H9 (cell line): Measurements from ENCODE around the gene GRID1. TPM values are rescaled to one million over a fixed set of nuclear protein-coding genes. Genes with fewer than 3 reads are reported as not detected.

Experiments used
- DNase-seq: peaks from one replicate; pipeline ENCODE4 v3.0.0-alpha.2; 2017
- H2AFZ ChIP-seq: one replicate; pipeline ENCODE4 v1.6.1; 2013; ENCODE audit warnings: mild to moderate bottlenecking, low read length, control low read depth, moderate library complexity
- H2AK5ac ChIP-seq: 2 replicates; pipeline ENCODE4 v1.6.1; 2013; ENCODE audit warnings: low read length, control low read depth, mixed read lengths; ENCODE audit not compliant: insufficient read length
- H2BK120ac ChIP-seq: one replicate; pipeline ENCODE4 v1.6.1; 2013; ENCODE audit warnings: low read depth, mild to moderate bottlenecking, low read length, control low read depth, inconsistent platforms; ENCODE audit not compliant: poor library complexity, severe bottlenecking
- H2BK12ac ChIP-seq: 2 replicates; pipeline ENCODE4 v1.6.1; 2013; ENCODE audit warnings: low read length, control low read depth, mixed read lengths, low read depth; ENCODE audit not compliant: insufficient read length
- H2BK15ac ChIP-seq: 2 replicates; pipeline ENCODE4 v1.6.1; 2013; ENCODE audit warnings: low read depth, low read length, control low read depth
- H2BK20ac ChIP-seq: one replicate; pipeline ENCODE4 v1.6.1; 2013; ENCODE audit warnings: low read depth, mild to moderate bottlenecking, low read length, control low read depth, inconsistent platforms; ENCODE audit not compliant: poor library complexity, severe bottlenecking
- H2BK5ac ChIP-seq: 2 replicates; pipeline ENCODE4 v1.6.1; 2013; ENCODE audit warnings: low read length, control low read depth, mixed read lengths; ENCODE audit not compliant: insufficient read length
- H3K14ac ChIP-seq: 2 replicates; pipeline ENCODE4 v1.6.1; 2013; ENCODE audit warnings: low read length, control low read depth; ENCODE audit not compliant: insufficient read depth
- H3K18ac ChIP-seq: 2 replicates; pipeline ENCODE4 v1.6.1; 2013; ENCODE audit warnings: low read depth, mild to moderate bottlenecking, mixed read lengths, low read length, control low read depth; ENCODE audit not compliant: insufficient read length
- H3K23ac ChIP-seq: 2 replicates; pipeline ENCODE4 v1.6.1; 2013; ENCODE audit warnings: low read length, control low read depth, mixed read lengths, low read depth; ENCODE audit not compliant: insufficient read length
- H3K23me2 ChIP-seq: 2 replicates; pipeline ENCODE4 v1.6.1; 2013; ENCODE audit warnings: low read depth, mild to moderate bottlenecking, mixed read lengths, low read length, control low read depth; ENCODE audit not compliant: insufficient read length, poor library complexity, severe bottlenecking
- H3K27ac ChIP-seq: 2 replicates; pipeline ENCODE4 v1.5.1; 2013; ENCODE audit warnings: low read length, control low read depth, mixed read lengths, low read depth; ENCODE audit not compliant: insufficient read length
- H3K27me3 ChIP-seq: 2 replicates; pipeline ENCODE4 v1.6.1; 2013; ENCODE audit warnings: low read length, control low read depth, inconsistent platforms; ENCODE audit not compliant: insufficient read depth
- H3K4ac ChIP-seq: 2 replicates; pipeline ENCODE4 v1.6.1; 2013; ENCODE audit warnings: low read depth, mild to moderate bottlenecking, control low read depth, inconsistent platforms, low read length, moderate library complexity
- H3K4me1 ChIP-seq: 2 replicates; pipeline ENCODE4 v1.6.1; 2013; ENCODE audit warnings: low read length, control low read depth, inconsistent platforms; ENCODE audit not compliant: insufficient read depth
- H3K4me2 ChIP-seq: 2 replicates; pipeline ENCODE4 v1.6.1; 2013; ENCODE audit warnings: low read length, control low read depth, mixed read lengths; ENCODE audit not compliant: insufficient read length, insufficient read depth
- H3K56ac ChIP-seq: 2 replicates; pipeline ENCODE4 v1.6.1; 2013; ENCODE audit warnings: low read depth, mild to moderate bottlenecking, mixed read lengths, low read length, control low read depth; ENCODE audit not compliant: insufficient read length
- H3K79me1 ChIP-seq: 2 replicates; pipeline ENCODE4 v1.6.1; 2013; ENCODE audit warnings: low read depth, mild to moderate bottlenecking, moderate library complexity, low read length, control low read depth, inconsistent platforms; ENCODE audit not compliant: insufficient read depth, poor library complexity, severe bottlenecking
- H3K79me2 ChIP-seq: 2 replicates; pipeline ENCODE4 v1.6.1; 2013; ENCODE audit warnings: low read length, control low read depth, inconsistent platforms; ENCODE audit not compliant: insufficient read depth
- H3K9ac ChIP-seq: 2 replicates; pipeline ENCODE4 v1.6.1; 2013; ENCODE audit warnings: low read length, control low read depth, mixed read lengths; ENCODE audit not compliant: insufficient read length; ENCODE audit errors: extremely low read depth
- H3K9me3 ChIP-seq: one replicate; pipeline ENCODE4 v1.6.1; 2013; ENCODE audit warnings: low read depth, low read length, inconsistent platforms; ENCODE audit not compliant: control insufficient read depth
- H3T11ph ChIP-seq: one replicate; pipeline ENCODE4 v1.6.1; 2013; ENCODE audit warnings: mild to moderate bottlenecking, low read length, control low read depth, inconsistent platforms
- H4K20me1 ChIP-seq: one replicate; pipeline ENCODE4 v1.6.1; 2013; ENCODE audit not compliant: control insufficient read depth, insufficient read length, insufficient read depth
- H4K5ac ChIP-seq: 2 replicates; pipeline ENCODE4 v1.6.1; 2013; ENCODE audit warnings: low read depth, mild to moderate bottlenecking, mixed read lengths, low read length, control low read depth; ENCODE audit not compliant: insufficient read length
- H4K8ac ChIP-seq: replicated peaks from 2 replicates; pipeline ENCODE4 v1.6.1; 2013; ENCODE audit warnings: low read length, control low read depth, mixed read lengths, low read depth; ENCODE audit not compliant: insufficient read length
- H4K91ac ChIP-seq: 2 replicates; pipeline ENCODE4 v1.6.1; 2013; ENCODE audit warnings: low read depth, mild to moderate bottlenecking, moderate library complexity, mixed read lengths, low read length, control low read depth; ENCODE audit not compliant: insufficient read length
- H3K27ac Mint-ChIP-seq, 3 experiments: 2 replicates in 2 of 3; 3 replicates in 1 of 3; pipeline ENCODE4 v1.8.0; 2020 to 2021; ENCODE audit warnings: mixed read lengths in 3 of 3, mild to moderate bottlenecking in 1 of 3, moderate library complexity in 1 of 3
- H3K27me3 Mint-ChIP-seq: 2 replicates; pipeline ENCODE4 v1.8.0; 2021; ENCODE audit warnings: low read depth, mild to moderate bottlenecking, moderate library complexity, mixed read lengths
- H3K36me3 Mint-ChIP-seq, 3 experiments: 2 replicates in 2 of 3; 3 replicates in 1 of 3; pipeline ENCODE4 v1.8.0; 2020 to 2021; ENCODE audit warnings: low read depth in 3 of 3, mixed read lengths in 3 of 3; ENCODE audit not compliant: insufficient read depth in 1 of 3
- H3K4me1 Mint-ChIP-seq, 2 experiments: 2 replicates each; pipeline ENCODE4 v1.8.0; 2020; ENCODE audit warnings: mixed read lengths in 2 of 2
- H3K4me3 Mint-ChIP-seq, 2 experiments: 2 replicates in 1 of 2; 3 replicates in 1 of 2; pipeline ENCODE4 v1.8.0; 2020 to 2021; ENCODE audit warnings: mild to moderate bottlenecking in 2 of 2, mixed read lengths in 2 of 2, moderate library complexity in 1 of 2
- H3K9me3 Mint-ChIP-seq, 2 experiments: 2 replicates in 1 of 2; 3 replicates in 1 of 2; pipeline ENCODE4 v1.8.0; 2020; ENCODE audit warnings: mild to moderate bottlenecking in 2 of 2, mixed read lengths in 2 of 2, moderate library complexity in 1 of 2
- CTCF ChIP-seq: fragments of 200-600 bp; sonication (generic); conservative IDR thresholded peaks from 3 replicates; pipeline ENCODE4 v1.8.0; 2021; ENCODE audit warnings: antibody characterized with exemption, mild to moderate bottlenecking
- WGBS: extraction: QIAGEN DNeasy Blood & Tissue Kit; methylation state at CpG from one replicate; pipeline ENCODE4 v1.1.7; 2013; ENCODE audit warnings: missing lambda C conversion rate, low lambda C conversion rate, mixed read lengths; ENCODE audit not compliant: insufficient read length; ENCODE audit errors: extremely low coverage; 5-methylcytosine and 5-hydroxymethylcytosine counted together
- total RNA-seq: library from RNA; stranded (reverse); gene quantifications from 2 replicates; pipeline ENCODE4 v1.2.1, GENCODE V29; 2021

Gene GRID1
- total RNA-seq, 1 experiment from 2014 or later, result 0.35 TPM

DNA sequence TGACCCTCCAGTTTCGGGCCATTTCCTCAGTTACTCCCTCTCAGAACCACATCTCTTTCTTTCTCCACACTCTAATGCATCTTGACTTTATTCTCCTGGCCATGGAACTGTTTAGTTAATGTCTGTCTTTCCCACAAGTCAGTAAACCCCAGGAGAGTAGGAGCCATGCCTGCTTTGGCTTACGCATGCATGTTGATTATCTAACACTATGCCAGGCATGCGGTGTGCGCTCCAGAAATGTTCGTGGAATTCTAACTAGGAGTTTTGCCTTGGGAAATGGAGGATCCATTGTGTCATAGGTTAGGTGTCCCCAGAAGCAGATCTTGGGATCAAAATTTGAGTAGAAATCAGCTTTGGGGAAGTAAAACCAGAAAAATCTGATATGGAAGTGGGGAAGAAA lies 308.9 kb downstream of the GRID1 start:
- Mint-ChIP-seq H3K4me3 (no peak overlapping the region), H3K36me3 (no peaks in the 10 kb centered on the region; a peak in 1 of 7 replicates), H3K4me1 (peaks cover 4 to 7% of the 10 kb centered on the region in 2 experiments; a peak in 2 of 4 replicates), H3K9me3 (peaks cover 0 to 4% of the 10 kb centered on the region in 2 experiments; a peak in 2 of 5 replicates), H3K27me3 (peaks cover 12% of the 10 kb centered on the region), H3K27ac (no peak overlapping the region; a peak in 1 of 7 replicates)
- Histone ChIP-seq H2BK20ac (no peak overlapping the region), H3K4me2 (no peak overlapping the region), H3K14ac (no peak overlapping the region), H2AFZ (no peak overlapping the region), H3K4ac (no peak overlapping the region), H2BK15ac (no peak overlapping the region), H3K23ac (no peak overlapping the region), H3K18ac (no peak overlapping the region), H3K4me1 (no peaks in the 10 kb centered on the region), H4K20me1 (no peaks in the 10 kb centered on the region), H4K91ac (no peak overlapping the region), H3K56ac (no peak overlapping the region), H3K9me3 (no peaks in the 10 kb centered on the region), H3T11ph (no peak overlapping the region), H2AK5ac (no peak overlapping the region), H3K79me2 (no peaks in the 10 kb centered on the region), H2BK12ac (no peak overlapping the region), H2BK120ac (no peak overlapping the region), H3K79me1 (no peaks in the 10 kb centered on the region), H4K8ac (no peak overlapping the region), H3K27me3 (no peaks in the 10 kb centered on the region), H3K23me2 (no peaks in the 10 kb centered on the region), H3K27ac (no peak overlapping the region), H2BK5ac (no peak overlapping the region), H3K9ac (no peak overlapping the region), H4K5ac (no peak overlapping the region)
- no peak for DNase-seq
- no peak for TF ChIP-seq CTCF
- WGBS, result no CpG with 5 or more reads among the region's 5 CpGs
